MM.1S (cell line): Measurements from ENCODE around the gene KIFBP.
"Not testable (repeated sequence)": the region's sequence is repeated elsewhere in the genome, so short reads cannot be mapped to it uniquely, and the experiment has no call there.

Experiments
- DNase-seq: peaks from one replicate; pipeline ENCODE4 v3.0.0-alpha.2; 2015
- H2AFZ ChIP-seq: fragments of 300-600 bp; sonication (generic); 2 replicates; pipeline ENCODE4 v1.6.0; 2016; ENCODE audit warnings: antibody characterized with exemption, low read length
- H3F3A ChIP-seq: fragments of 300-600 bp; sonication (generic); 2 replicates; pipeline ENCODE4 v1.6.1; 2016; ENCODE audit warnings: mild to moderate bottlenecking, antibody characterized with exemption, low read length, moderate library complexity, mixed read lengths; ENCODE audit not compliant: insufficient read depth
- H3K27ac ChIP-seq: fragments of 300-600 bp; sonication (generic); 2 replicates; pipeline ENCODE4 v1.5.1; 2016; ENCODE audit warnings: mild to moderate bottlenecking, low read length
- H3K27me3 ChIP-seq: fragments of 300-600 bp; sonication (generic); replicated peaks from 2 replicates; pipeline ENCODE4 v1.6.0; 2016; ENCODE audit warnings: low read length; ENCODE audit not compliant: insufficient read depth
- H3K36me3 ChIP-seq: fragments of 300-600 bp; sonication (generic); replicated peaks from 2 replicates; pipeline ENCODE4 v1.6.1; 2016; ENCODE audit warnings: mild to moderate bottlenecking, low read length, mixed read lengths; ENCODE audit not compliant: insufficient read depth
- H3K4me1 ChIP-seq: fragments of 300-600 bp; sonication (generic); 2 replicates; pipeline ENCODE4 v1.6.1; 2016; ENCODE audit warnings: low read length, mixed read lengths
- H3K4me2 ChIP-seq: fragments of 300-600 bp; sonication (generic); 2 replicates; pipeline ENCODE4 v1.6.0; 2016; ENCODE audit warnings: low read depth, low read length
- H3K4me3 ChIP-seq: fragments of 300-600 bp; sonication (generic); 2 replicates; pipeline ENCODE4 v1.5.1; 2016; ENCODE audit warnings: low read length, mixed read lengths
- H3K79me2 ChIP-seq: fragments of 300-600 bp; sonication (generic); 2 replicates; pipeline ENCODE4 v1.6.1; 2016; ENCODE audit warnings: mixed run types, low read length, mixed read lengths
- H3K9ac ChIP-seq: fragments of 300-600 bp; sonication (generic); 2 replicates; pipeline ENCODE4 v1.6.1; 2016; ENCODE audit warnings: low read length, mixed read lengths
- H3K9me2 ChIP-seq: fragments of 300-600 bp; sonication (generic); replicated peaks from 2 replicates; pipeline ENCODE4 v1.6.1; 2016; ENCODE audit warnings: mild to moderate bottlenecking, low read length, mixed read lengths; ENCODE audit not compliant: insufficient read depth
- H3K9me3 ChIP-seq: fragments of 300-600 bp; sonication (generic); replicated peaks from 2 replicates; pipeline ENCODE4 v1.6.1; 2016; ENCODE audit warnings: mild to moderate bottlenecking, low read length, mixed read lengths; ENCODE audit not compliant: insufficient read depth
- H4K20me1 ChIP-seq: fragments of 300-600 bp; sonication (generic); 2 replicates; pipeline ENCODE4 v1.6.1; 2016; ENCODE audit warnings: mild to moderate bottlenecking, low read length, moderate library complexity, mixed read lengths; ENCODE audit not compliant: insufficient read depth
- CTCF ChIP-seq: fragments of 300-600 bp; sonication (generic); IDR thresholded peaks from 2 replicates; pipeline ENCODE4 v1.5.1; 2016; ENCODE audit warnings: antibody characterized with exemption, low read length, mixed read lengths
- EZH2 ChIP-seq: fragments of 300-600 bp; sonication (generic); optimal IDR thresholded peaks from 2 replicates; pipeline ENCODE3; 2017; ENCODE audit warnings: low read depth, mild to moderate bottlenecking, antibody characterized with exemption, low read length, mixed read lengths
- EZH2phosphoT487 ChIP-seq: fragments of 300-600 bp; sonication (generic); IDR thresholded peaks from 2 replicates; pipeline ENCODE4 v1.6.1; 2018; ENCODE audit warnings: antibody characterized with exemption, low read length

The KIFBP gene

GRCh38 chr10:69009360-69009759 is 20.8 kb downstream of the KIFBP start:
- Histone ChIP-seq H3K9me2 (no peaks in the 10 kb centered on the region), H2AFZ (no peak overlapping the region), H3K27ac (no peak overlapping the region), H3K9ac (no peak overlapping the region), H3F3A (no peaks in the 10 kb centered on the region), H3K4me2 (no peak overlapping the region), H3K4me1 (no peaks in the 10 kb centered on the region), H3K36me3 (peaks cover 9% of the 10 kb centered on the region; the same call in 1 of the 2 replicates), H3K4me3 (no peak overlapping the region), H3K79me2 (peaks cover 9% of the 10 kb centered on the region), H3K9me3 (no peaks in the 10 kb centered on the region), H4K20me1 (no peaks in the 10 kb centered on the region), H3K27me3 (no peaks in the 10 kb centered on the region)
- TF ChIP-seq EZH2phosphoT487 (no peak), EZH2 (no peak), CTCF (no peak)
- DNase-seq = no peak

GRCh38 chr10:69010151-69010640 is 21.6 kb downstream of the KIFBP start:
- H3K27ac ChIP-seq = no peak overlapping the region
- peaks cover 9% of the 10 kb centered on the region; the same call in 1 of the 2 replicates for H3K36me3 ChIP-seq
- no peaks in the 10 kb centered on the region for H3K27me3 ChIP-seq
- H3K79me2 ChIP-seq = peaks cover 9% of the 10 kb centered on the region
- no peaks in the 10 kb centered on the region for H3F3A ChIP-seq
- H3K9ac ChIP-seq = no peak overlapping the region
- H3K9me3 ChIP-seq = no peaks in the 10 kb centered on the region
- H2AFZ ChIP-seq = no peak overlapping the region
- no peak overlapping the region for H3K4me2 ChIP-seq
- no peaks in the 10 kb centered on the region for H4K20me1 ChIP-seq
- H3K4me3 ChIP-seq = no peak overlapping the region
- TF ChIP-seq CTCF (no peak), EZH2 (no peak), EZH2phosphoT487 (no peak)
- no peaks in the 10 kb centered on the region for H3K9me2 ChIP-seq
- DNase-seq = no peak
- H3K4me1 ChIP-seq = no peaks in the 10 kb centered on the region

GRCh38 chr10:69012778-69013177 is 24.2 kb downstream of the KIFBP start:
- H3K79me2 ChIP-seq, H3F3A ChIP-seq, H3K4me1 ChIP-seq, H3K27me3 ChIP-seq, H2AFZ ChIP-seq, H4K20me1 ChIP-seq, H3K4me2 ChIP-seq, H3K9me3 ChIP-seq, H3K9me2 ChIP-seq, H3K9ac ChIP-seq, H3K27ac ChIP-seq, H3K4me3 ChIP-seq, DNase-seq, H3K36me3 ChIP-seq: not testable (repeated sequence)

GRCh38 chr10:69014171-69014570 is 25.6 kb downstream of the KIFBP start:
- no peak for DNase-seq
- no peaks in the 10 kb centered on the region for H3K27me3 ChIP-seq
- no peaks in the 10 kb centered on the region for H3K79me2 ChIP-seq
- H3K9me3 ChIP-seq = no peaks in the 10 kb centered on the region
- no peak overlapping the region for H2AFZ ChIP-seq
- no peak overlapping the region for H3K4me3 ChIP-seq
- H3K27ac ChIP-seq = no peak overlapping the region
- H4K20me1 ChIP-seq = no peaks in the 10 kb centered on the region
- H3K4me2 ChIP-seq = no peak overlapping the region
- H3K36me3 ChIP-seq = peaks cover 3% of the 10 kb centered on the region; the same call in 1 of the 2 replicates
- no peaks in the 10 kb centered on the region for H3K9me2 ChIP-seq
- no peak for TF ChIP-seq EZH2
- TF ChIP-seq CTCF = no peak
- no peak for TF ChIP-seq EZH2phosphoT487
- no peaks in the 10 kb centered on the region for H3F3A ChIP-seq
- no peaks in the 10 kb centered on the region for H3K4me1 ChIP-seq
- H3K9ac ChIP-seq = no peak overlapping the region
